ENCODE measurements around the gene SLX4.

The SLX4 gene

GRCh38 chr16:3580251-3580651 lies 31.2 kb downstream of the SLX4 start:
- no peak for DNase-seq (ENCODE audit: low read depth)

- no peak for DNase-seq (ENCODE audit: low read depth)
Measured at GRCh38 chr16:3579776-3580175, 31.6 kb downstream of the SLX4 start.

DNA sequence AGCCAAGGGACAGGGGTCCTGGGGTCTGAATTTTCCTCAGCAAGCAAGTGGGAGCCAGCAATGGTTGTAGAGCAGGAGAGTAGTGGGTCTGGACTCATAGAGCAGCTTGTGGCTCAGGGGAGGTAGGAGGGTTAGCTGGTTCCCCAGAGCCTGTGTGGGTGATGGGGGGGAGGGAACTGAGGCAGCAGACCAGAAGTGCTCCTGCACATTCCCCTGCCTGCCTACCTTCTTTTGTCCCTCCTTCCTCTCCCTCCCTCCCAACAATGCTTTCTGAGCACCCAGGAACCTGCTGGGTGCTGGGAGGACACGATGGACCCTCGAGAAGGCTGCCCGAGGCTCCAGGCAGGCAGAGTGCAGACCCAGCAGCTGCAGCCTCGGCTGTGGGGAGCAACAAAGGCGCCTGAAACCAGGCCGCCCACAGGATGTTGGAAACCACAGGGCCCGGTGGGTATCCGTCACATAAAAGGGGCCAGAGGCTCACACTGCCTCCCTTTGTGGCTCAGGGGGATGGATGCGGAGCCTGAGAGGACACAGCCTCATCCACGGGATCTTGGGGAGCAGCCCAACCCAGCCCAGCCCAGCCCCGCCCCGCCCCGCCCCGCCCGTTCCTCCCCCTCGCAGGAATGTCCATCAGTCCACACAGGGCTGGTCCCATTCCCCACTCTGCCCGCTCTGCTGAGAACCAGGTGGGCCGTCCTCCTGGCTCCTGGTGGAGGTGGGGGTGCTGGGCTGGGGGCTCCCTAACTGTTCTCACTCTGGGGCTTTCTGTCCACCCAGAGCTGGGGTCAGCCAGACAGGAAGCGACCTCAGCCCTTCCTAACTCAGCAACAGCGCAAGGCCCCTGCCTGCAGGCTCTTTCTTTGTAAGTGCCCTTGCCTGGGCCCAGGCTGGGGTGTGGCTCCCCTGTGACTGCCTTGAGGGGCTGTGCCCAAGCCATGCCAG lies 32.5 kb downstream of the SLX4 start:
- DNase-seq (ENCODE audit: low read depth): peak; percentile 46

DNA sequence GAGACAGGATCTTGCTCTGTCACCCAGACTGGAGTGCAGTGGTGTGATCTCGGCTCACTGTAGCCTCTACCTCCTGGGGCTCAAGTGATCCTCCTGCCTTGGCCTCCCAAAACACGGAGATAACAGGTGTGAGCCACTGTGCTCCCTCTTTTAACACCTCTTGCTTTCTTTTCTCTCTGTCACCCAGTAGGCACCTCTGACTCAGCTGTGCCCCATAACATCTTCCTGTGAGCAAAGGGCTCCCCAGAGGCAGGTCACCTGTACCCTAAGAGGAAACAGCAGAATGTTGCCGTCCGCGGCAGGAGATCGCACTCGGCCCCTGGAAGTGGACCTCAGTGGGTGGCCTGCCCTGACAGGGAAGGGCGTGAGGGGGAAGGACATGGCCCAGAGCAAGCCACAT lies 33.3 kb downstream of the SLX4 start:
- peak; percentile 16 for DNase-seq (ENCODE audit: low read depth)

- DNase-seq (ENCODE audit: low read depth): peak; percentile 17
Measured at GRCh38 chr16:3577302-3577752, 34.1 kb downstream of the SLX4 start, which contains the start of gene NLRC3. NLRC3 (minus strand) TSS chr16:3577403; CDS start chr16:3565036, 12,367 bp downstream.

DNA sequence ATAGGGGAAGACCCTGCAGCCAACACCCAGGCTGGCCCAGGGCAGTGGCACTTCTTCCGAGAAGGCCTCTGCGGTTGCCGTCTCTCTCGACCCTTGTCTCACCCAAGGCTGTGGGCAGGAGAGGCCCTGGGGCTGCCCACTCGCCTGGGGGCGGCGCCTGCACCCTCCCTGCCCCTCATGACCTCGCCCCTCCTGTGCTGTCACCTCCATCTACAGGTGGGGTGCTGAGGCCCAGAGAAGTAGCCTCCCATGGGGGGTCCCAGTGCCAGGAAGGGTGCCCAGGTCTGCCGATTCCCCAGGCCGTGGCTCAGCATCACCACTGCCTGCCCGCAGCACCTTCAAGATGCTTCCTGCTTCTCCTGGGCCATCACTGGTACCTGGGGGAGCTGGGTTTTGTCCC lies 35.2 kb downstream of the SLX4 start:
- no peak for DNase-seq (ENCODE audit: low read depth)

- DNase-seq (ENCODE audit: low read depth): no peak
Measured at GRCh38 chr16:3575491-3575890, 35.9 kb downstream of the SLX4 start.

DNA sequence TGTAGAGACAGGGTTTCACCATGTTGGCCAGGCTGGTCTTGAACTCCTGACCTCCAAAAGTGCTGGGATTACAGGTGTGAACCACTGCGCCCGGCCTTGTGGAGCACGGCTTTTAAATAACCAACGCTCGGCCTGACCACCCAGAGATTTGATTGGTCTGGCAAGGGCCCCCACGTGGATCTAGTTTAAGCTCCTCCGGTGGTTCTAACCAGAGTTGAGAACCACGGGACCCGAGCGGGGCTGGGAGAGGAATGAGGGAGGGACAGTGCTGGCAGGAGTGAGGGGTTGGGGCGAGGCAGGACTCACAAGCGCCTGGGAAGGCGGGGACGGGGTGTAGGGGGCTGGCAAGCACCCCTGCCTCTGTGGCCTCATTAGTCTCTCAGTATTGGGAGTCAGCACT lies 37.2 kb downstream of the SLX4 start:
- no peak for DNase-seq (ENCODE audit: low read depth)

- DNase-seq (ENCODE audit: low read depth): no peak
Measured at GRCh38 chr16:3573146-3573815, 38.1 kb downstream of the SLX4 start.

- no peak for DNase-seq (ENCODE audit: low read depth)
Measured at GRCh38 chr16:3570420-3571062, 40.9 kb downstream of the SLX4 start.

DNA sequence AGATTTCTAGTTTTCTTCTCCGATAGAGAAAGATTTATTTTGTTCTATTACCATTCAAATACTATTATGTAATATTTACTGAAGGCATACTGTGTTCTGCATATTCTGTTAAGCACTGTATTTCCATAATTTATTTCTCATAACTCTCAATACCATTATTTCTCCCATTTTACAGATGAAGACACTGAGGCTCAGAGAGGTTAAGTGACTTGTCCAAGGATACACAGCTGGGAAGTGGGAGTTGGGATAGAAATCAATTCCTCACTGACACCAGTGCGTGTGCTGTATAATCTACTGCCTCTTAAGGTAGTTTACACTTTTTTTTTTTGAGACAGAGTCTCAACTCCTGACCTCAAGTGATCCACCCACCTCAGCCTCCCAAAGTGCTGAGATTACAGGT lies 41.6 kb downstream of the SLX4 start:
- no peak for DNase-seq (ENCODE audit: low read depth)

DNA sequence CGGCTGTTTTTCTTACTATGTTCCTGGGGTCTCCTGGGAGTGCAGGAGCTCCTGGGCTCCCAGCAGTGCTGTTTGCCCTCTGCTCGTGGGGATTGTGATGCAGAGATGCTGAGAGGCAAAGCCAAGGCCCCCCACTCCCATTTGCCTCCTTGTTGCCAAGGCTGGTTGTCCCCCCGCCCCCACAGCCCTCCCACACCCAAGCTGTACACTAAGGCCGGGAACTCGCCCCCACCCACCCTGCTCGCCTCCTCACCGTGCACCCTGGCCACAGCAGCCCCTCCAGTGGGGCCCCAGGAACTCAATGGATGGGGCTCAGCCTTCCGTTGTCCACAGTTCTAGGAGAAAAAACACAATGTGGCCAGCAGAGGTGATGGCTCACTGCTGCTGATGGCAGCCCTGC lies 44.4 kb downstream of the SLX4 start:
- no peak for DNase-seq (ENCODE audit: low read depth)

GRCh38 chr16:3564889-3565141 lies 46.6 kb downstream of the SLX4 start:
- DNase-seq (ENCODE audit: low read depth): no peak

DNA sequence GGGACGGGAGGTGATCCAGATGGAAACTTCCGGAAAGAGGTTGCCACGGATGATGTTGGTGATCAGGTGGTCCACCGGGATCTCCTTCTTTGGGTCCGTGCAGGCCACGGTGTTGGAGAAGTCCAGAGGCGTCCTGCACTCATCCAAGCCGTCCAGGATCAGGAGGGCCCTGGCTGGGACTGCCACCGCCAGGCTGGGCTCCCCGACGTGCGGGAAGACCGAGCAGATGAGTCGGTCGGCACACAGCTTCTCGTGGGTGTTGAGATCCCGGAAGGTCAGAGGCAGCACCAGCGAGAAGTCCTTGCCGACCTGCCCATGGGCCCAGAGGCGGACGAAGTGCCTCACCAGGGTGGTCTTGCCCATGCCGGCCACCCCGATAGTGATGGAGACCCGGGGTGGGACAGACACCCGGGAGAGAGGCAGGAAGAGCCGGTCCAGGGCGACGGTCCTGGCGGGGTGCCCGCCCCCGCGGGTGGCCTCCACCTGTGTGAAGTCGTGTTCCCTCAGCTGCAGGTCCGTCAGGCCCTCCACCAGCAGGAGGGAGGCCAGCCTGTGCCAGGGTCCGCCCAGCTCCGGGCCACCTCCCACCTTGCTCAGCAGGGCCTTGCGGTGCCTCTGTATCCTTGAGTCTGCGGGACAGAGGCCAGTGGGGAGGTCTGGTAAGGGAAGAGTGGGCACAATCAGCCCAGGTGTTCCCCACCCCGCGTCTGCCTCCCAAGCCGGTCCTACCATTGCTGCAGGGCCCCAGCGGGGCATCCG lies 47.1 kb downstream of the SLX4 start:
- DNase-seq (ENCODE audit: low read depth): no peak

GRCh38 chr16:3562914-3563480 lies 48.4 kb downstream of the SLX4 start:
- DNase-seq (ENCODE audit: low read depth): no peak

GRCh38 chr16:3561626-3562025 lies 49.8 kb downstream of the SLX4 start:
- DNase-seq (ENCODE audit: low read depth): no peak

- no peak for DNase-seq (ENCODE audit: low read depth)
Measured at GRCh38 chr16:3554351-3554928, 57.0 kb downstream of the SLX4 start.

DNA sequence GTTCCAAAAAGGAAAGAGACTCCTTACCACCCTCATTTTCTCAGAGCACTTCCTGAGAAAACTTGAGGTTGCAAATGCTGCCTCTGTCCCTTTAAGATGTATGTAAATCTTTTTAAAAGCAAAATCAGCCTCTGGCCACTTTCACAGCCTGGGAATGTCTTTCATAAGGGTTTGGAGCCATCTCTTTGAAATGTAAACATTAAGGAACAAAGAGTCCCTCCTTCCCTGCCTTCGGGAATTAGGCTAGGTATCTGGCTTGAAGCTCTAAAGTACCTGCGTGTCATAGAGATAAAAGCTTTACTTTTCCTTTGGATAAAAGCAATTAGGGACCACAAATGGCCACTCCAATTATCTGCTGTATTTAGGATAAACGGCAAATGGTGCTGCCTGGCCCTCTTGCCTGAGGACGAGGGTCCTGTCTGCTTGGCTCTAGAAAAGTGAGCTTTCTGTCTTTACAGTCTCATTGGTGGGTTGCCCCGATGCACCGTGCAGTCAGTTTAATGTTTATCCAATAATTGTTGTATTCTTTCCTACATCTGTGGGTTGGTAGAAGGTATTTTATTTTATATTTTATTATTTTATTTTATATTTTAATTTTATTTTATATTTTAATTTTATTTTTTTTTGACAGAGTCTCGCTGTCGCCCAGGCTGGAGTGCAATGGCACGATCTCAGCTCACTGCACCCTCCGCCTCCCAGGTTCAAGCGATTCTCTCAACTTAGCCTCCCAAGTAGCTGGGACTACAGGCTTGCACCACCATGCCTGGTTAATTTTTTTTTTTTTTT lies 58.1 kb downstream of the SLX4 start:
- no peak for DNase-seq (ENCODE audit: low read depth)

DNA sequence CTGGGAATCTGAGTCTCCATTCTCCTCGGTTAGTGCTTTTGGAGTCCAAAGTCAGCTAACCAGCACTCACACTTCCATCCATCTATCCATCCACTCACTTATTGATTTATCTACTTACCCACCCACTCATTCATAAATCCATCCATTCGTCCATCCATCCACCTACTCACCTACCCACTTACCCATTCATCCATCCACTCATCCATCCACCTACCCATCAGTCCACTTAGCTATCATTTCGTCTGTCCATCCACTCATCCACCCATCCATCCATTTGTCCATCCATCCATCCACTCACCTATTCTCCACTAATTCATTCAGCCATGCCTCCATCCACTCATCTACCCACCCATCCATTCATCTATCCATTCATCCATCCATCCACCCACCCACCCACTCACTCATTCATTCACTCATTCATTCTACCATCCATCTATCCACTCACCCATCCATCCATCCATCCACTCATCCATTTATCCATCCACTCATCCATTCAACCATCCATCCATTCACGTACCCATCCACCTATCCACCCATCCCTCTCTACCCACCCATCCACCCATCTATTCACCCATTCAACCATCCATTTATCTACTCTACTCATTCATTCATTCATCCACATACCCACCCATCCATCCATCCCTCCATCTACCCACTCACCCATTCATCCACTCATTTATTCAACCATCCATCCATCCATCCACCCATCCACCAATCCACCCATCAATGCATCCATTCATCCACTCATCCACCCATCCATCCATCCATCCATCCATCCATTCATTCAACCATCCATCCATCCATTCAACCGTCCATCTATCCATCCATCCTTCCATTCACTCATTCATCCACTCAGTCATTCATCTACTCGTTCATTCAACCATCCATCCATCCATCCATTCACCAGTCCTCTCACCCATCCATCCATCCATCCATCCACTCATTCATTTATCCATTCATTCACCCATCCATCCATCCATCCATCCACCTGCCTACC lies 60.3 kb downstream of the SLX4 start:
- no peak for DNase-seq (ENCODE audit: low read depth)
